HCT116 (cell line): ENCODE measurements around the gene ANKRD6. TPM values are rescaled to one million over a fixed set of nuclear protein-coding genes. Genes with fewer than 3 reads are reported as not detected.

Source experiments
- ATAC-seq: fragments of 200-7000 bp; cut with Tn5 transposase; 2 replicates; pipeline ENCODE4 v1.9.1; 2020; ENCODE audit warnings: mild to moderate bottlenecking, moderate library complexity
- BruUV-seq: library from RNA; stranded (reverse); fragments of 400-500 nt; replicated peaks from 2 replicates; lab custom pipeline; 2021; lab: Mats Ljungman, UMichigan
- CTCF ChIA-PET: fragments of 300-600 bp; sonication (Branson Sonifier 250); formaldehyde crosslinking; loops from one replicate; lab custom pipeline; 2021; ENCODE audit warnings: antibody characterized with exemption; lab: Charles Lee
- POLR2A ChIA-PET: fragments of 300-600, 350-600 bp; sonication (Branson Sonifier 250); formaldehyde crosslinking; loops from one replicate; lab custom pipeline; 2021; ENCODE audit warnings: antibody characterized with exemption; lab: Charles Lee
- RAD21 ChIA-PET, 2 experiments: fragments of 300-600 bp; sonication (Branson Sonifier 250); formaldehyde crosslinking; loops; one replicate each; lab custom pipeline; 2023; ENCODE audit warnings: low total read pairs in 2 of 2; ENCODE audit not compliant: uncharacterized antibody in 2 of 2, unreplicated experiment in 2 of 2, low non-redundant PET in 1 of 2; lab: Charles Lee
- DNase-seq: peaks from one replicate; pipeline ENCODE4 v3.0.0-alpha.2; 2010; ENCODE audit warnings: low read depth, low spot score
- H2AFZ ChIP-seq: fragments of 200-600 bp; shearing (Covaris generic), sonication (generic); 2 replicates; pipeline ENCODE4 v1.6.1; 2017; ENCODE audit warnings: low read depth, mixed run types, mixed read lengths, antibody characterized with exemption, low read length; ENCODE audit not compliant: poor library complexity, severe bottlenecking
- H3K27ac ChIP-seq: 2 replicates; pipeline ENCODE4 v1.5.1; 2012; ENCODE audit warnings: low read depth, low read length
- H3K27me3 ChIP-seq: fragments of 200-600 bp; sonication (generic); 2 replicates; pipeline ENCODE4 v1.6.1; 2016; ENCODE audit warnings: mixed run types, low read length, mixed read lengths; ENCODE audit not compliant: insufficient read depth
- H3K36me3 ChIP-seq, 2 experiments: fragments of 200-500 bp in 1 of 2; fragments of 200-600 bp in 1 of 2; sonication (Bioruptor generic) in 1 of 2; sonication (generic) in 1 of 2; 2 replicates each; pipeline versions ENCODE4 v1.5.1 to v1.6.1; 2014 to 2016; ENCODE audit warnings: low read length in 2 of 2, inconsistent platforms in 1 of 2, mixed read lengths in 1 of 2, mixed run types in 1 of 2; ENCODE audit not compliant: insufficient read depth in 2 of 2, control insufficient read depth in 1 of 2
- H3K4me1 ChIP-seq, 2 experiments: fragments of 200-600 bp in 1 of 2; sonication (generic) in 1 of 2; 2 replicates each; pipeline versions ENCODE4 v1.5.1 to v1.6.1; 2012 to 2017; ENCODE audit warnings: low read length in 2 of 2, inconsistent platforms in 1 of 2, mild to moderate bottlenecking in 1 of 2, mixed read lengths in 1 of 2, mixed run types in 1 of 2, moderate library complexity in 1 of 2; ENCODE audit not compliant: insufficient read depth in 2 of 2, control insufficient read depth in 1 of 2
- H3K4me2 ChIP-seq: fragments of 200-600 bp; sonication (generic); 2 replicates; pipeline ENCODE4 v1.6.1; 2017; ENCODE audit warnings: mixed run types, low read length, mixed read lengths
- H3K4me3 ChIP-seq, 2 experiments: fragments of 200-600 bp in 1 of 2; sonication (generic) in 1 of 2; replicated peaks in 1 of 2; 2 replicates each; pipeline ENCODE4 v1.5.1; 2011 to 2016; ENCODE audit warnings: low read length in 2 of 2, control low read depth in 1 of 2, low read depth in 1 of 2, mild to moderate bottlenecking in 1 of 2, mixed read lengths in 1 of 2, mixed run types in 1 of 2
- H3K79me2 ChIP-seq: fragments of 200-600 bp; sonication (generic); 2 replicates; pipeline ENCODE4 v1.6.1; 2017; ENCODE audit warnings: mild to moderate bottlenecking, mixed run types, low read length, moderate library complexity, mixed read lengths; ENCODE audit not compliant: insufficient read depth
- H3K9ac ChIP-seq: fragments of 200-600 bp; sonication (generic); 2 replicates; pipeline ENCODE4 v1.6.1; 2016; ENCODE audit warnings: low read length, mixed read lengths
- H3K9me2 ChIP-seq: fragments of 200-600 bp; sonication (generic), shearing (Covaris generic); 2 replicates; pipeline ENCODE4 v1.6.1; 2017; ENCODE audit warnings: mixed run types, mild to moderate bottlenecking, moderate library complexity; ENCODE audit not compliant: insufficient read depth
- H3K9me3 ChIP-seq, 2 experiments: fragments of 200-500 bp in 1 of 2; fragments of 200-600 bp in 1 of 2; sonication (Bioruptor generic) in 1 of 2; sonication (generic) in 1 of 2; 2 replicates each; pipeline ENCODE4 v1.6.1; 2014 to 2017; ENCODE audit warnings: low read length in 2 of 2, mixed read lengths in 2 of 2, inconsistent platforms in 1 of 2, low read depth in 1 of 2, mild to moderate bottlenecking in 1 of 2, mixed run types in 1 of 2, moderate library complexity in 1 of 2; ENCODE audit not compliant: control insufficient read depth in 1 of 2, insufficient read depth in 1 of 2
- H4K20me1 ChIP-seq: fragments of 200-600 bp; sonication (generic), shearing (Covaris generic); 2 replicates; pipeline ENCODE4 v1.6.1; 2017; ENCODE audit warnings: mixed run types, mild to moderate bottlenecking, moderate library complexity; ENCODE audit not compliant: insufficient read depth
- ATF3 ChIP-seq: IDR thresholded peaks from 2 replicates; pipeline ENCODE4 v1.6.1; 2012
- CEBPB ChIP-seq: IDR thresholded peaks from 2 replicates; pipeline ENCODE4 v1.6.1; 2012; ENCODE audit warnings: low read depth
- EGR1 ChIP-seq: IDR thresholded peaks from 2 replicates; pipeline ENCODE4 v1.6.1; 2012; ENCODE audit warnings: low read depth
- EZH2phosphoT487 ChIP-seq: fragments of 200-600 bp; IDR thresholded peaks from 2 replicates; pipeline ENCODE4 v1.6.1; 2018; ENCODE audit warnings: antibody characterized with exemption, borderline replicate concordance
- FOSL1 ChIP-seq: IDR thresholded peaks from 2 replicates; pipeline ENCODE4 v1.6.1; 2012; ENCODE audit warnings: low read depth
- JUND ChIP-seq: IDR thresholded peaks from 2 replicates; pipeline ENCODE4 v1.6.1; 2012
- REST ChIP-seq: IDR thresholded peaks from 2 replicates; pipeline ENCODE4 v1.6.1; 2012; ENCODE audit warnings: low read depth
- SIN3A ChIP-seq: IDR thresholded peaks from 2 replicates; pipeline ENCODE4 v1.6.1; 2012; ENCODE audit warnings: low read depth
- SRF ChIP-seq: IDR thresholded peaks from 2 replicates; pipeline ENCODE4 v1.6.1; 2012; ENCODE audit warnings: low read depth
- intact Hi-C: fragments of 100-400 bp; cut with micrococcal nuclease; formaldehyde crosslinking; loops from 2 replicates; pipeline ENCODE4 v1.10.0; 2022
- total RNA-seq: library from RNA; stranded (reverse); gene quantifications from one replicate; pipeline ENCODE4 v1.2.1, GENCODE V29; 2021; ENCODE audit not compliant: unreplicated experiment

The ANKRD6 gene
- total RNA-seq, 1 experiment from 2014 or later = 9.9 TPM

GRCh38 chr6:89562093-89562973 is 129.4 kb downstream of the ANKRD6 start:
- POLR2A ChIA-PET = no interaction called here
- H3K4me1 ChIP-seq = no peaks in the 10 kb centered on the region
- no peak overlapping the region for H3K9ac ChIP-seq
- H3K79me2 ChIP-seq = no peaks in the 10 kb centered on the region
- peaks cover 9% of the 10 kb centered on the region; the same call in 1 of the 2 replicates for H3K27me3 ChIP-seq
- TF ChIP-seq ATF3 (no peak), EGR1 (no peak), CEBPB (no peak), EZH2phosphoT487 (no peak), JUND (no peak), REST (no peak), FOSL1 (no peak), SRF (no peak), SIN3A (no peak)
- H4K20me1 ChIP-seq = no peaks in the 10 kb centered on the region
- H3K9me3 ChIP-seq = peaks cover 0 to 10% of the 10 kb centered on the region in 2 experiments; a peak in 1 of 4 replicates
- ATAC-seq (no peak), DNase-seq (no peak)
- H3K4me2 ChIP-seq = no peak overlapping the region
- BruUV-seq = no TSS peak
- H3K9me2 ChIP-seq = no peaks in the 10 kb centered on the region
- RAD21 ChIA-PET = no interaction called here
- intact Hi-C loops = no loop called here
- CTCF ChIA-PET = no interaction called here
- no peak overlapping the region for H3K27ac ChIP-seq
- no peak overlapping the region for H3K4me3 ChIP-seq
- H3K36me3 ChIP-seq = no peaks in the 10 kb centered on the region
- no peak overlapping the region for H2AFZ ChIP-seq
